Raji (cell line): ENCODE results near the gene U2AF1L4.

Experiments used
- POLR2A ChIP-seq: IDR thresholded peaks from 2 replicates; pipeline ENCODE4 v1.6.1; 2011; ENCODE audit warnings: low read depth, low read length, control low read depth; ENCODE audit not compliant: insufficient read depth

Gene U2AF1L4

DNA sequence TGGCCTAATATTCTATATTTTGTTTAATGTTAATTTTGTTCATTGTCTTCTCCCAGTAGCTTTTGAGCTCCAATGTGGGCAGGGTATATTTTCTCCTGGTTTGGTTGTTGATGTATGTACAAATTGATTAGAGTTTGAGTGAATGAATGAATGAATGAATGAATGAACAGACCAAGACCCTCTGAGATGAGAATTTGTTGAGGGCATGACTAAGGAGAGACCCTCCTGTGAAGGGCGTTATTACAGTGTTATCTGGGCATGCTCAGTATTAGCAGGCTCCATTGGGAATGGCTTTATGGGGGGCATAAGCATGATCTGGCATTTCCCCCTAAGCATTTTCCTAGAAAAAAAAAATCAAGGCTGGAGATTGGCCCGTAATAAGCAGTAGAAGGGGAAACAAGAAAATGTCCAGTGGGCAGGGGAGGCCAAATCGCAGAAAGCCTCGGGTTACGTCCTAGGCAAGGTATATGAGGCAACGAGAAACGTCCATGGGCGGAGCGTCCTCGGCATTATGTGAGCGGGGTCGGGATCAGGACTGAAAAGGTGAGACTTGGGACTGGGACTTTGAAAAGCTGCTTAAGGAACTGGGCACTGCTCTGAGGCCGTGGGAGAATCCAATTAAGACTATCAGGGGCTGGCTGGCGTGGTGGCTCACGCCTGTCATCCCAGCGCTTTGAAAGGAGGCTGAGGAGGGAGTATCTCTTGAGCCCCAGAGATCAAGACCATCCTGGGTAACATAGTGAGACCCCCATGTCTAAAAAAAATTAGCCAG lies 29.2 kb upstream of the U2AF1L4 start:
- no peak for TF ChIP-seq POLR2A

GRCh38 chr19:35773020-35773806 lies 28.0 kb upstream of the U2AF1L4 start:
- no peak for TF ChIP-seq POLR2A

- no peak for TF ChIP-seq POLR2A
These were observed 22.8 kb upstream of the U2AF1L4 start for GRCh38 chr19:35768082-35768421.

DNA sequence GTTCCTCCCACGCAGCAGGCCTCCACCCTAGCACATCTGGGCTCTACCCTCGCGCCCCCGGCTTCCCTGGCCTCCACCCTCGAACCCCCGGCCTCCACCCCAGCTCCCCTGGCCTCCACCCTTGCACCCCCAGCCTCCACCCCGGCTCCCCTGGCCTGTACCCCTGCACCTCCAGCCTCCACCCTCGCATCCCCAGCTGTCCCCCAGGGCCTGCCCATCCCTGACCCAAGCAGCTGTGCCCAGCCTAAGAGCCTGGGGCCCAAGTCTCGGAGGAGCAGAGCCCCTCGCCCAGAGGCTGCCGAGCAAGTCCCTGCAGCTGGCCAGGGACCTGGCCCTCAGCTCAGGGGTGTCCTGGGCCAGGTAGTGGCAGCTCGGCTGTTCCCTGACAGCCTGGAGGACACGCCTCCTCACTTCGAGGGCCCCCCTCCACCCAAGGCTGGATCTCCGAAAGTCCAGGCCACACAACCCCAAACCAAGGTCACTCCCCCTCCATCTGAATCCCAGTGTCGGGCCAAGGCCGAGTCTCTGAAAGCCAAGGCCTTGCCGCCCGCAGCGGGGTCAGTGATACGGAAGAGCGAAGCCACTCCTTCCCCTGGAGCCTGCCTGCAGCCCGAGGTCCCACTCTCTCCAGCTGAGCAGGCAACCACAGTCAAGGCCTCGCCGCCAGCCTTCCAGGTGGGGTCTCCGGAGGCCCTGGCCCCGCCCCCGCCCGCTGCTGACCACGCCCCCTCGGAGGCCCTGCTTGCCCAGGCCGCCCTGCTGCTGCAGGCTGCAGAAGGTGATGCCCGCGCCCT lies 22.3 kb upstream of the U2AF1L4 start:
- no peak for TF ChIP-seq POLR2A

DNA sequence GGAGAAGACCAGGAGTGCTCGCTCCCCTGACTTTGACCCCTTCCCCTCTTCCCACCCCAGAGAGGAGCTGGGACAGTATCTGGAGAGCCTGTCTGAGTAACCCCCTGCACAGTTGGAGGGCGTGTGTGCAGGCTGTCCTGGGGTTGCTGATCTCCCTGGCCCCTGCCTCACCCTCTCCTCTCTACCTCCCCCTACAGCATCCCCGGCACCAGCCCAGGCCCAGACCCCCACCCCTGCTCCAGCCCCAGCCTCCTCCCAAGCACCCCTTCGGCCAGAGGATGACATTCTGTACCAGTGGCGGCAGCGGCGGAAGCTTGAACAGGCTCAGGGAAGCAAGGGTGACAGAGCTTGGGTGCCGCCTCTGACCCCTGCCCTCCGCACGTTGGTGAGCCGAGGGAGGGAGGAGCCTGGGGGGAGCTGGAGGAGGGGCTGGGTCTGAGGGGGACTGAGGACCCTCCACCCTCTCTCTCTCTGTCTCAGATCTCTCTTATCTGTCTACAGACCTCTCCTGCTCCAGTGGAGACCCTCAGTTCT lies 21.4 kb upstream of the U2AF1L4 start:
- TF ChIP-seq POLR2A = no peak

GRCh38 chr19:35764432-35765315 lies 19.5 kb upstream of the U2AF1L4 start:
- no peak for TF ChIP-seq POLR2A

- TF ChIP-seq POLR2A = no peak
These were observed 15.6 kb upstream of the U2AF1L4 start for GRCh38 chr19:35760711-35761349.

DNA sequence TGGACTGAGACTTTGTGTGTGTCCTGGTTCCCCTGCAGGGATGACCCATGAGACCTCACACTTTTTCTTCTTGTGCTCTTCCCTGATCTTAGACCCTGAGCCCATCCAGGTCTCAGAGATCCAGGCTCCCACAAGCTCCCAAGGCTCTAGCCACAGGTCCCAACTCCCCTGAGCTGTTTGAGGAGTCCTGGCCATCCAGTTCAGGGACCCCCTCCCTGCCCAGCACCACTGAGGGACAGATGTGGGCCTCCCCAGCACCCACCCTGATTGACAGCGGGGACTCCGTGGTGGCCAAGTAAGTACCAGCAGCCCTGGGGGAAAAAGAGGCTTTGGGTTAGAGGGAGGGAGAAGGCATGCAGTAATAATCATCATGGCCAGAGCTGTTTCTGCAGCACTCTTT lies 14.5 kb upstream of the U2AF1L4 start:
- TF ChIP-seq POLR2A = no peak

DNA sequence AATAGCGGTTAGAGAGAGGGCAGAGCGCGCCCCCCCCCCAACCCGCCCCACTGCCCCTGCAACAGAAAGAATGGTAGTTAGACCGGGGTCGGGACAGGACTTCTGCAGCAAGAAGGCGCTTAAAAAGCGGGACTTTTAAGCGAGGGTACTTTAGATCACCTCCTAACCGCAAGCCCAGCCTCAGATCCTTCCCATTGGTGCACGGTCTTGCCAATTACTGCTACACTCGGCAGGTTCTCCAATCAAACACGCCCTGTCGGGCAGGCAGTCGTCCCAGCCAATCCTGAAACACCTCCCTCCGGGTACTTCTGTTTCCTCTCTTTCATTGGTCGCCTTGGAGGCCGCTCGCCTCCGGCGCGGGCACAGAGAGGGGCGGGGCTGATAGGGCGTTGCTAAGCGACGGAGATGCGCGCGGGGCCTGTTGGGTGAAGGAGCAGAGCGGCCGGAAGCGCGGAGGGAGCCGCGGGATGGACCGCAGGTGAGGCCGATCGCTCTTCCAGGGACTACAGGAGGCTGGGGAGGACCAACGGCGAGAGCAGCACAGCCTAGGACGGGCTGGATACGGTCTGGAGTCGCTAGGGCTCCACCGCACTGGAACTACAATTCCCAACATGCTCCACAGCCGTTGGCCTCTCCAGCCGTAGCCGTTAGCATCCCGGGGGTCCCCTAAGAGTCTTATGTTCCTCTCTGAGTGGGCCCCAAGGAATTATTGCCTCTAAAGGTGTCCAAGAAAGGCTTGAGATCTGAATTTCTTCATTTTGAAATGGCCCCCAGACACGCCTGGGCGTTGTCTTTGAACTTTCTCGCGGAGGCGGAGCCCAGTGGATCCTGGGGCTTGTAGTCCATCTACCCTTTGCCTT lies 12.8 kb upstream of the U2AF1L4 start, which contains the start of gene PROSER3:
Gene PROSER3 (plus strand): TSS at position 428 of the 860 bp plus-strand sequence. CDS start 40 bp downstream, at position 468.
- TF ChIP-seq POLR2A = peak; percentile 87

DNA sequence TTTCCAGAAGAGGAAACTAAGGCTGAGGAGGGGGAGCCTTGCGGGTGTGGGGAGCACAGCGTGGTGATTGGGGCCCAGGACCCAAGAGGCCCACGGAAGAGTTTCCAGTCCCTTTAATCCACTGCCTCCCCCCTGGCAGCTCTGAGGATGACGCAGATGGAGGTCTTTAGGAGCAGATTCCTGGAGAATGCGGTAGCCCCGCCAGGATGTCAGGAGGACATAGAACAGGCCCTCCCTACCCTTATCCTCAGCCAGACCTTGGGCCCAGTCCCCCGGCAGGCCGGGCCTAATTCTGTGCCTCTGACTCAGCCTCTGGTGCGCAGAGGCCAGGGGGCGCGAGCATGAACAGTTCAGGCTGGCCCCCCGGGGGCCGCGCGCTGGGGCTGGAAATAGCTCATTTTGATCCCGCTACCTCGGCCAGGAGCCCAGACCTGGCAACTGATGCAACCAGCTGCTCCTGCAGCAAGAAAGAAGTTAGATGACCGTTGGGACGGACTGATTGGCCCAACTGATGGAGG lies 12.1 kb upstream of the U2AF1L4 start:
- TF ChIP-seq POLR2A = no peak

DNA sequence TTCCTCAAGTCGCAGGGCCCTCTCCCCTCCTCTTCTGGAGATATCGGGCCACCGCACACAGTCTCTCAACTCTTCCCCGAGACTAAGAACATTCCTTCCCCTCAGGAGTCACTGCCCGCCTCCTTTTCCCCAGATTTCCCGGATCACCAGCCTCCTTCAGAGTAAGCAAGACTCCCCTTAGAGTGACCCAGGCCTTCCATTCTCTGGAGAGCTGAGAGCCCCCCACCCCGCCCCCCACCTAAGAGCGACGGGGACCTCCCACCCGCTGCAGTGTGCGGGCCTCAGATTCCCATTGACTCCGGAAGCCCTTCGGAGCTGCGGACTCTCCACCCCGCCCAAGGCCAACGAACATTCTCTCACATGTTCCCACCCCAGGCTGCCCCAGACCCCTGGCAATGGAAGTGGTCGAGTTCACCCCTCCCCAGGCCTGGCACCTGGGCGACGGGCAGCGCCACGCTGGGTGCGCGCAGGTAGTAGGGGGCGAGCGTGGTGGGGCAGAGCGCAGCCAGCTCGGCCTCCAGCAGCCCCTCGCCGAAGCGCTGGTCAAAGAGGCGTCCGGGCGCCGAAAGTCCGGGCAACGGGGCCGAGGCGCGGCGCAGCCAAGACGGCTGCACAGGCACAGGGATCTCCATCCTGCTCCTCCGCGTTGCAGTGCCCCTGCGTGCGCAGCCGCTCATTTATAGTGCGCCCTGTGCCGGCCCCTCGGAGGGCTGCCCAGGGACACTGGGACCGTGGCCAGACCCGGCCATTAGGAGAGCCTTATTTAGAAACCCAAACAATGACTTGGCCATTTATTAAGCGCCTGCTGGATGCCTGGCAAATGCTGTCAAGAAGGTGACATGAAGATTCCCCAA lies 11.4 kb upstream of the U2AF1L4 start, which contains the start of gene HSPB6:
Gene HSPB6 (minus strand): TSS at position 653 of the 854 bp plus-strand sequence. CDS start 21 bp downstream, at position 632.
- no peak for TF ChIP-seq POLR2A

DNA sequence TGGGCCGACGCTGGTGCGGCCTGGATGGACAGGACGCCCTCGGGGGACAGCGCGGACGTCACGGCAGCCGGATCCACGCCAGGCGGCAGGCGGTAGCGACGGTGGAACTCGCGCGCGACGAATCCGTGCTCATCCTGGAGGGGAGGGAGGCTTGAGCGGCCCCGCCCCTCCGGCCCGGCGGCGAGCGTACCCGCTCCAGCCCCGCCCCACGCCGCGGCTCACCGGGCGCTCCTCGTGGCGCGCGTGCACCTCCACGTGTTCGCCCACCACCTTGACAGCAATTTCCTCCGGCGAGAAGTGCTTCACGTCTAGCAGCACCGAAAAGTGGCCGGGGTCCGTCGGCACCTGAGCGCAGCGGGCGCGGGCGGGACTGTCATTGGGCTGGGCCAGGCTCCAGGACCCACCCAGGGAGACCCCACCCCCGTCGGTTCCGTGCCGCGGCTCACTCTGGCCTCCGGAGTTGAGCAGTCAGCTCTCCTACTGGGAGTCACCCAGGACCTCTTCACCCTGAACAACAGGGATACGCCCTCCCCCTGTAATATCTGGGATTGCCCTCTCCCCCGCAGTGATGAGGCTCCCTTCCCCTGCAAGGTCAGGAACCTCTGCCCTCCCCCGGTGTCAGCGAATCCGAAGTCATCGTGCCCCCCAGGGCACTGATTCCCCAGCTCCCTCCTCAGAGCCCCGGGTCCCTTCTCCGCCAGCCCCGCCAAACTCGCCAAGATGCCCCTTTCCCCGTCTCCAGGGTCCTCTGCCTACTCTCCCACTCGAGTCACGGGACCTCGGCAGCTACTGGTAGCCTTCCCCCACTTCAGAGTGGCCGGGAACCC lies 10.5 kb upstream of the U2AF1L4 start:
- peak; percentile 32; the same call in 1 of the 2 replicates for TF ChIP-seq POLR2A
